Transverse colon (tissue), 3 donors: ENCODE measurements around the gene ZC3H7A.

Source experiments
- CTCF ChIP-seq, 5 experiments: fragments of 200-600 bp in 3 of 5; fragments of 450-650 bp in 2 of 5; sonication (generic) in 3 of 5; IDR thresholded peaks; 1 replicate in 2 of 5; 2 replicates in 3 of 5; pipeline ENCODE4 v1.5.1; 2016 to 2017; ENCODE audit warnings: antibody characterized with exemption in 5 of 5, inconsistent platforms in 3 of 5, mild to moderate bottlenecking in 2 of 5, moderate library complexity in 1 of 5
- EP300 ChIP-seq: sonication (generic); formaldehyde crosslinking; IDR thresholded peaks from one replicate; pipeline ENCODE4 v1.6.1; 2017; ENCODE audit warnings: antibody characterized with exemption, low read depth
- POLR2A ChIP-seq: fragments of 450-650 bp; IDR thresholded peaks from one replicate; pipeline ENCODE4 v1.6.1; 2016; ENCODE audit warnings: antibody characterized with exemption, mild to moderate bottlenecking, moderate library complexity

- TF ChIP-seq CTCF (IDR thresholded peaks at IDR 0.05) (no peak), POLR2A (no peak), EP300 (no peak)
Observed at GRCh38 chr16:11774065-11774626, 22.9 kb downstream of the ZC3H7A start.
